ENCODE results near the gene TTLL5.

TTLL5 gene

DNA sequence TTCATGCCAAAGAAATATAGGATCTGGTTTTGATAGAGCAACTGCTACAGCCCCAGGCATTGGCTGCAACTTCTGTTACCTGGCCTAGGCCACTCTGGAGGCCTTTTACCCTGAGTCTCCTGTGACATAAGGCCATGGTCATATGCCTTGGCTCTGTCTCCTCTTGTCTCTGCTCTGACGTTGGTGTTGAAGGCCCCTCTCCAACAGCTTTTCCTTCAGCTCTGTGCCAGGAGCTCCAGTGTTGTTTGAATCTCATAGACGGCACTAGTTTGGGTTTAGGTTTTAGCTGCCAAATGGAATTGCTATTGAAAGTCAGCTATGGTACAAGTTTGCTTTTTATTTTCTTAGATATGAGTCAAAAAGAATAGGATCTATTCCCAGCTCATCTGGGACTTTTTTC is 41.1 kb downstream of the TTLL5 start:
- no peak for DNase-seq

DNA sequence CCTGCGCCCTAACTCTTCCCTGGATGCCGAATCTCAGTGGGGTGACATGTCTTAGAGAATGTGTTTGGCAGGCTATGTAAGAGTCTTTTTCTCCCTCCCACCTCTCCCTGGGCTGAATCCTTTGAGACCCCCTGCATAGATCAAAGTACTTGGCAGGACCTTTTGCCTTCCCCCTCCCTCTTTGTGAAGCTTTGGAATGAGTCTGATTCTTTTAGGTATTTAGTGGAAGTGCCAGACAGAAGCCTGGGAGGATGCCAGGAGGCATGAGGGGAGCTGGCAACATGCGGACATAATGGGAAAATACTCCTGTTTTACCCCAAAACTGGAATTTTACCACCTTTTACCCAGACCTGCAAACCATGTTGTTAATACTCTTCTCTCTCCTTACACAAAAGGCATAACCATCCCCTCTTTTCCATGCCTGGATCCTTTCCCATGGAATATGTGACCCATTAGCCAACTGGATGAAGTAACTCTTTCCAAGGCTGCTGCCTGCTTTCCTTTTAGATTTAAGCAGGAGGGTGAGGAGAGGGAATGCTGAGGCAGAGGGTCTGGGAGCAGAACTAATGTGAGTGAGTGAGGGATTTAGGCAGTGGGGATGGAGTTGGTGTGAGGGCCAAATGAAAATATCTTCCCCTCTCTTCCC is 41.7 kb downstream of the TTLL5 start:
- no peak for DNase-seq

DNA sequence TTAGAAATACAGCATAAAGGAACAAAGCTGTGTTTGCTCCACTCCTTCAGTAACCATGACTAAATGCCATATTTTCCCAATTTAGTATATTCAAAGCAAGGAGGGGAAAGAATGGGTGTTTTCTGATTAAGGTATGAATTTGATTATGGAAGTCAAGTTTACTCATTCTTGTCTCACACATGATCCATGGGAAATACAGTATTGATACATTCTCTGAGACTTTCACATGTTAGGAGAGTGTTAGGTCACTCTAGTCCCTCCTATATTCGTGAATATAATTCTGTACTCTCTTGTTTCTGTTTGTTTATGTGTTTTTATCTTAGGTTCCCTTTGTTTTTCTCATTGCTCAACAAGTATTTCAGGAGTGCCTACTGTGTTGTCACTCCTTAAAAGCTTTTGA is 42.4 kb downstream of the TTLL5 start:
- no peak for DNase-seq

DNA sequence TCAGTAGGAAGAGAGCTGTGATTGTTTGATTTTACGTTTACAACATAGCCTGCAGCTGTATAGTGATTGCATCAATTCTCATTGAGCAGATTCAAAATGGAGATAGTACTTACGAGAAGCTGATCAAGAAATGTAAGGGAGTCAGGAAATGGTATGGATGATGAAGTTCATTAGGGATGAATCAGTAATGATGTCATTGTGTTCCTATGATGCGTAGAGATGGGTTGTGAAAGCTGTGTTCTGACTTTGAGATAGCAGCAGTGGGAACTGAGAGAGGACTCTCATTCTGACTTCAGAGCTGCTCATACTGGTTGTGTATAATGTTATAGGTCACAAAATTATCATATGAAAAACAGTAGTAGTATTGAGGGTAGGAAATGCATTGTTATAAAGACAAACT is 44.0 kb downstream of the TTLL5 start:
- DNase-seq, result no peak

DNA sequence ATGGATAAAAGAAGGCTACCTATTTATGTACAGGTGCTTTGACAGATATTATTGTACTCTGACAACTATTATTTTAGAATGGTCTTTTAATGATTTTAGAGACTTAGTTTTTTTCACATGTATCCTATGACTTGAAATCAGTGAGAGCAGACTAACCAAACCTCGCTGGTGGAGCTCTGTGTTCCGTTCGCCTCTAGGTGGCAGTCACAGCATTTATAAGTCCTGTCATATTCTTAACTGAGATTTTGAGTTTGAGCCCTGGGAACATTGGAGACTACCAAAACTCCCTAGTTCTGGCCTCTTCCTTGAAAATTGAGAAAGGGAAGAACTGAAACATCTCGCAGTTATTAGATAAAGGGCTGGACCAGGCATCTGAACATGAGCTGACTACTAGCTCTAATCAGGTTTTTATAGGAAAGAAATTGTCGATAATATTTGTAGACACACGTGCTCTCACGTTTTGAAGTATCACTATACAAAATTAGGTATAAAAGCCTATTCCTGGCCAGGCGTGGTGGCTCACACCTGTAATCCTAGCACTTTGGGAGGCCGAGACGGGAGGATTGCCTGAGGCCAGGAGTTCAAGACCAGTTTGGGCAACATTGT is 48.3 kb downstream of the TTLL5 start:
- DNase-seq, result peak; percentile 69

DNA sequence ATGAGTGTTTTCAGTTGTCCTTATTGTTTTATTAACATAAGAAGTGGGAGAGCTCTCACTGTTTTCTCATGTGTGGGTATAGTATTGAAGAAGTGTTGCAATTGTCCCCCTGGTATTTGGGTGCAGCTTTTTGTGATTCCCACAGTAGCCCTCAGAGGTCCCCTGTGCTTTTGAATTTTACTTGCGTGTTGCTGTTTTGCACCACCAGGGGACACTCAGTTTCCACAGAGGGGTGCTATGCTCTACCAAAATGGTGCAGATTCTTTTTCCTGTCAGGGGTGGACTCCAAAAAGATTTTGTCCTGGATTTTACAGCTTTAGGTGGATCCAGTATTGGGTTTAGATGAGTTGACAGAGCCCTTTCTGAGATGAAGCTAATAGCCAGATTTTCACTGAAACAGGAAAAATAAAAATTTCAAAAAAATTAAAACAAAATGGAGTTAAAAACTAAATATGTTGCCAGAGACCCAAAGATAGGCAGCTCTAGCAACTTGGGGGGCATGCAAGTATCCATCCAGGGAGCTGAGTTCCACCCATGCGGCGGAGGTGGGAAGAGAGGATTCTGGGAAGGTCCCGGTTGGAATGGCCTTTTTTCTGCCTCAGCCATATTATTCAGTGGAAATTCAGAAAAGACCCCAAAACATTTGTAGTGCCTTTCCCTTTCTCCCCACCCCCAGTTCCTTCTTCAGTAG is 50.2 kb downstream of the TTLL5 start:
- DNase-seq, result peak; percentile 26

DNA sequence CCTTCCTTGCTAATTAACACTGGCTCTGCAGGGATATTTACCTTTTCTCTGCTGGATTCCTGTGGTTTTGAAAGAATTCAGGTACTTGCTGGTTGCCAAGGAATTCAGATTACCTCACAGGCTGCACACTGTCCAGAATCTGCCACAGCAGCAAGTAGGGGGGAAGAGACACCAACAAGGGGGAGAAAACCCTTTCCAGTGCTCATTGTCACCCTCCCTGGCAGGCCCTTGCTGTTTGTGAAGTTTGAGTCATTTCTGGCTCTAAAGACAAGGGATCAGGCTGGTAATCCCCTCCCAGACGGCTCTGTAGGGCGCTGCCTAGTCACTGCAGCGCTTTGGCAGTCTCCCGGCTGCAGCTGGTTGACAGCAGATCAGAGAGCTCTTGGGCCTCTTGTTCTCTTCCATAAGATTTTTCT is 50.8 kb downstream of the TTLL5 start:
- DNase-seq, result no peak

DNA sequence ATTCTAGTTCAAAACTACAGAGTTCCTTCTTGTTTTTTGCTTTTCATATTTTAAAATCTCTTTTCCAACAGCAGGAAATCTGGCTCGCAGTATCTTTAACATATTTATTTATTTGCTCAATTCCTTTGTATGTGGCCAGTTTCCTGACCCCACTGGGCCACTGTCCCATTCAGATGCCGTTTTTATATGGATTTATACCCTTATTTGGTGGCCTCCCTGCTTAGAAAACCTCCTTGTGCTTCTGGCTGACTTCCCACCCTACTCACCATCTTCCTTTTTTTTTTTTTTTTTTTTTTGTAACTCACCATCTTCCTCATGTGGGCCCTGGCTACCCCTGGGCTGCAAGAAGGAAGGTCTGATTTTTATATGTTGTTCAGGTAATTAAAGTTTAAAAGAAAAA is 53.9 kb downstream of the TTLL5 start:
- DNase-seq, result no peak

DNA sequence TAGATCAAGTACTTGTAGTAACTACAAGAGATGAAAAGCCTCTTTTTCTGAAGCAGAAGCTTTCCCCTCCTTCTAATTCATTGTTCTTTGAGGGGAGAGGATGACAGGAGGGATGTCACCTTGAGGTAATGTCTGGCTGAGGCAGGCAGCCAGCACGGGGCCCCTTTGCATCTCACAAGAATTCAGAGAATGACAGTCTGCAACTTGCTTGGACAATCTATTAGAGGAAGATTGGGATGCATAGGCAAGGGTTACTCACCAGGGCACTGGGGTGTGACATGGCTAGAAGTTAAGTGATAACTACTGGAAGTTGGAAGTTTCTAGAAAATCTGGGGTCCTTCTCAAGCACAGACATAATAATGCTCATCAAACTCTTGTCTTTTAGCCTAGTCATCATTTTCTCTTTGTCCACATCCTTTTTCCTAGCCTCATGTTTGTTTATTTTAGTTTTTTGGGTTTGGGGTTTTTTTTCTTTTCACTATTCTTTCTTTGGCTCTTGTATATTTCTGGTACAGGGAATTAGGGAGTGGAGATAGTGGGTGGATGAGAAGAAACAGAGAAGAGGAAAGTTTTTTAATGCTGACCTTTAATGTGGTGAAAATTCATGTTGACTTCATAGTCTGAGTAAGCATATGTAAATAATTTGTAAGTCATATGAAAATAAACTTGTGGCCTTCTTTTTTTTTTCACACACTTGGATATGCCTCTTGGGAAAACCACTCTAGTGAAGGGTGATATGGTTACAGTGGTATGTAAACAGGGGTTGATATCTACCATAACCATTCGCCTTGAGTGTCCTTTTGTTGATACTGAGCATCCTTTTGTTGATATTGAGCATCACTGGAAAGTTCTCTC is 55.1 kb downstream of the TTLL5 start:
- DNase-seq, result no peak

DNA sequence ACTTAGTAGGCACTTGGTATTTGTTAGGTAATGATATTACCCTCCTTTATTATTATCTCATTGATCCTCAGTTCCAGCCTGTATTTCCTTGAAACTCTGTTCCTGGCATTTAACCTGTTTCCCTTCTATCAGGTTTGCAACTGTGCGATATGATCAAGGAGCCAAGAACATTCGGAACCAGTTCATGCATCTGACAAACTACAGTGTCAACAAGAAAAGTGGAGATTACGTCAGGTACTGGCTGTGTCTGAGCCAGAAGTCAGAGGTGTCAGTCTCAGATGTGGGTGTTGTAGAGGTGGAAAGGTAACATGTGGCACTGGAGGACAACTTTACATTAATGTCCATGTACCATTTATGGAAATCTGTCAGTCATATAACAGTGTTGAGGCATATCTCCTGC is 56.7 kb downstream of the TTLL5 start:
- no peak for DNase-seq

DNA sequence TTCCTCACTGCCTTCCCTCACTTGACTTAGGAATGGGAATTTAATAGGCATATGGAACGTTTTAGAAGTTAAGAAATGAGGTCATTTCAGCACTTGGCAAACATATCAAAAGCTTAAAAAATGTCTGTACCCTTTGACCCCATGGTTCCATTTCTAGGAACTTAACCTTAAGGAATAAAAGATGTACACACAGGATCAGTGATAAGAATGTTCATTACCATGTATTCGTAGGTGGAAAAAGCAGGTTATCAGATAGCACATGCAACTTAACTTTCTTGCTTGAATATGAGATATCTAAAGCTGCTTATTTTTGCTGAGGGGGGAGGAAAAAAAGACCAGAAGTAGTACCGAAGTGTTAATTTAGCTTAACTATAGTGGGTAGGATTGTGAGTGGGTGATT is 57.2 kb downstream of the TTLL5 start:
- DNase-seq, result no peak

DNA sequence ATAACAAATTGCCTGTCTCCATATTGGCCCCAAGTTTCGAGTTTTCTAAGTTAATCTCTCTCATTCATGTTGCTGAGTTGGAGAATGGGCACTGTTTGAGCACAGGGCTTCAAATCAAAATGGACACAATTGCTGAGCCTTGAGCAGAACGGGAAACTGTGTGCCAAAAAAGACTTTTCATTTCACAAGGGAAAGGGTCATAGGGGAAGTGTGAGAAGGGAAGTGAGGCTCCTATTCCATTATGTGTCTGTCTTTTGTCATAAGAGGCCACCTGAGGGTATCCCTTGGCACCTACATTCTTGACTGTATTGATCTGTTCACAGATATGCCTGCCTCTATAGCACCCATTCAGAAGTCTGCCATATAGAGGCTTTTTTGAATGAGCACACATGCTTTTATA is 59.1 kb downstream of the TTLL5 start:
- DNase-seq, result no peak

DNA sequence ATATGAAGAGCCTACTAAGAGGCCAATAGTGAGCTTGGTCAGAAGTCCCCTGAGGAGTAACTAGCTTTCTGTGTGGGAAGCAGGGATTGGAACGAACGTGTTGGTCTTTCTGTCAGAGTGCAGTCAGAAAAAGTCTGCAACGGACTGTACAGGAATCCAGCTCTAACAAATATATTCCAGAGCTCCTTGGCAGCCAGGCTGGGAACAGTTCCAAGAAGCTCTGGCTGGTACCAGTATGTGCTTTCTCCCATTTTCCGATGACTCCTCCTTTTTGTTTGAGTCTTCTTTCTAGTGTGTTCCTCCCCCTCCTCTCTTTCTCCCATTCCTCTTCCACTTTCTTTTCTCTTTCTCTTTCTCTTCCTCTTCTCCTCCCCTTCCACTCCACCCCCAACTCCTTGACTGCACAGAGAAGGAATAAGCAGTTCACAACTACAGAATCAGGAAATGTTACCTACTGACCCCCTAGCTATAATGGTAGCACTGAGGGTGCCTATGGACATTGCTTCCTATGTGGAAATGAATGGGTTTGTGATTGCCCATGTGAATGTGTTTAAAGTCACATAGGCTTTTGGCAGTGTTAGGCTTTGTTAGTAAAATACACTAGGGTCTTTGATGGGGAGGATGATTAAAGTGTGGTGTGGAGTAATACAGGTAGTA is 59.9 kb downstream of the TTLL5 start:
- DNase-seq, result no peak

DNA sequence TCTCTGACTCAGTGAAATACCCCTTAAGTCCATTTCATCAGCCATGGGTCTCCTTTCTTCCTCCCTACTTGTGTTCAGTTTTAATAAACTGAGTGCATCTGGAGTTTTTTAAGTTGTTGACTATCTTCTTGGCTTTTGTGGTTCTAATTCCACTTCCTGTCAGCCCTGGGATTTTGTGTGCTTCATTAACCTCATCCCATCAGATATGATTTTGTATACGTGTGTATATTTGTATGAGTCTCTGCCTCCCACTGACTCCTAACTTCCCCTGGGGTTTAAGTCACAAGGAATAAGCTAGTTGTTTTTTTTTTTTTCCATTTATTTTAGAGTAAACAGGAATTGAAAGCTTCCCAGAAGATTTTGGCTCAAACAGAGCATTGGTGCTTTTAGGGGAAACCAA is 62.7 kb downstream of the TTLL5 start:
- no peak for DNase-seq

DNA sequence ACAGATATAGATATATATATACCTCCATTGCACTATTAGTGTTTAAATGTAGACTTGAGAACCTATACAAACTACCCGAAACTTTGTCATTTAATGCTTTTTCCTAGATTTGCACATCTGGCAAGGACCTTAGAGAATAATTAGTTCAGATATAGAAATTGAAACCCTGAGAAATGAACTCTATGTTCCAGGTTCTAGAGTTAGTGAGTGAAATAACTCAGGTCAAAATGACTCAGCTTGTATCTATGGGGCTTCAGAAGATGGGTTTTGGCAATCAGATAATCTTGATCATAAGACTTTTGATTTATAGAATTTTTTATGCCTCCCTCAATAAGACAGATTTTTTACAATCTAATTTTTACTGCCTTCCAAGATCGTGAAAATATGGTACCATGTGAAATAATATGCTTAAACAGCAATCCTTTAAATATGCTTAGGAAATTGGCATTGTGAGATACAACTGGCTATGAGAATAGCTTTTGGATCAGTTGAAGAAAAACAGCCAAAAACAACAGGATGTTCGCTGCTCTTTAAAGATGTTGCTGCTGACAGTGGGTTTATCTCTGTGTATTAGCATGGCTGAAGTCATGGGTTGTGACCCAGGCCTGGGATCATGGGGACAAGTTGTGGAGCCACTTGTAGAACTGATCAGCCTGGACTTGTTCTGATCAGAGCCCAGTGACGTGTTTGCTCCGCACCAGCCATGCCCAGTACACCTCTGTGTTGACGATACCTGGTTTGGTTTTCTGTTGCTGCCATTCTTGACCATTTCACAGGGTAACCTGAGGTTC is 63.6 kb downstream of the TTLL5 start:
- DNase-seq, result no peak

DNA sequence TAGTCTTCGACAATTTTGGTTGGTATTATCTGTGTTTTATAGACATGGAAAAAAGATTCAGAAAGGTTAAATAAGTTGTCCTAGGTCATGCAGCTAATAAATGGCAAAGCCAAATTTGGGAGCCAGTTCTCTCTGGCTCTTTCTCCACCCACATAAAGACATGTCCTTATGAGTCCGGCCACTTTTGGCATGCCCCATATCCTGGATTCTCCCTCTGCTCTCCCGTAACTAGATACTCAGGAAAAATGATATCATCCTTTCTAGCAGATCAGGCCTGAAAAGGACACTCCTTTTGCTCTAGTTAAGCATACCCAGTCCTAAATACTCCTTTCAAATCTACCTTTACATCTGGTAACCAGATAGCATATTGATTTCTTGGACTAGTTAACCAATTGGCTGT is 64.4 kb downstream of the TTLL5 start:
- DNase-seq, result no peak

DNA sequence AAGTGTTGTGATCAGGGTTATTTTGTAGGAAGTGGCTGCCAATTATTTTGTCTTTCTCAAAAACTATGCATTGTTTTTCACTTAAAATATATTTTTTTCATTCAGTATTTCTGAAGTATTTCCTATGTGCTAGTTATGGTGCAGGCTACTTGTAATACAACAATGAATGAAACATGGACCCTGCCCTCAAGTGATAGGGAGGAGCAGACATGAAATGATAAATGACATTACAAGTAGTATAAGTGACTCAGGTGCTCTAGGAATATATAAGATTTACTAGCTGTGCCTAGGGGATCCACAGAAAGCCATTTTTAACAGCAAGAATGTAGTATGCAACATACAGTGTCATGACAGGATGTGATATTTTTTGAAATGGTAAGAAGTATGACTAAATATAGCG is 65.3 kb downstream of the TTLL5 start:
- no peak for DNase-seq

DNA sequence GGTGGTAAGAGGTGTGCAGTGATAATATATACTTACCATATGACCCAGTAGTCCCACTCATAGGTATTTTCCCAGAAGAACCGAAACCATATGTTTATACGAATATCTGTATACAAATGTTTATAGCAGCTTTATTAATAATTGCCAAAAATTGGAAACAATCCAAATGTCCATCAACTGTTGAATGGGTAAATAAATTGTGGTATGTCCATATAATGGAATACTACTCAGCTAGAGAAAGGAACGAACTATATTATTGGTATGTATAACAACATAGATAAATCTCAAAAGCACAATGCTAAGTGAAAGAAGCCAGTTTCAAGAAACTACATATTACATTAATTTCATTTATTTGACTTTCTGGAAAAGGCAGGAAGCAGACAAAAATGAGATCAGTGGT is 66.1 kb downstream of the TTLL5 start:
- no peak for DNase-seq

DNA sequence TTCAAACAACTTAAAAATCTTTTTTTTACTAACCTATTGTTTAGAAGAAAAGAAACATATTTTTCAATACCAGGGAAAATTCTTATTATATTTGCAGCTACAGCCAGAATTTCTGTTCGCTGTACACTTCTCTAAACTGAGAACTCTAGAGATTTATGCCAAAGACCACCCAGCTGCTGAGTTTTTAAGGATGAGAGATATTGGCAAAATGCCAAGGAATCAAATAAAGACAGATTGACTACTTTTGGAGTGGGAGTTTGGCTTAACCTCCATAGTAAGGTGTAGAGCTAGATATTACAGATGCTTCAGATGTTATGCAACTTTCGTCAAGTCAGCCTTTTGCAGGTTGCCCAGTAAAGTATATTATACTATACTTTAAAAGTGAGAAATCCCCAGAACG is 71.8 kb downstream of the TTLL5 start:
- no peak for DNase-seq

DNA sequence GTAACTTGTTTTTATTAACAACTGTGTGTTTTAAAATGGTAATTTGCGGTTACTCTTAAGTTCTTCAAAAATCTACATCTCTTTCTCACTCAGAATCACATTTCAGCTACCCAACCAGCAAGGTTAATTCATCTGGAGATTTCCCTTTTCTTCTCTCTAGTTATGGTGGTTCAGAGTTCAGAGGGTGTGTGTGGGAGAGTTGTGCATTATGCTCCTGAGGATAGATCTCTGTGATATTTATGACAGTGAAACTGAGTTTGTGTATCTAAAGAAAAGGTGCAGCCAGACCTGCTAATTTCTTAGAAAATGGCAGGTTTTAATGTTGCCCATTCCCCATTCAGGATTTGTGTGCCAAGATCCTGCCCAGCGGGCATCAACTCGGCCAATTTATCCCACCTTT is 73.8 kb downstream of the TTLL5 start:
- no peak for DNase-seq

DNA sequence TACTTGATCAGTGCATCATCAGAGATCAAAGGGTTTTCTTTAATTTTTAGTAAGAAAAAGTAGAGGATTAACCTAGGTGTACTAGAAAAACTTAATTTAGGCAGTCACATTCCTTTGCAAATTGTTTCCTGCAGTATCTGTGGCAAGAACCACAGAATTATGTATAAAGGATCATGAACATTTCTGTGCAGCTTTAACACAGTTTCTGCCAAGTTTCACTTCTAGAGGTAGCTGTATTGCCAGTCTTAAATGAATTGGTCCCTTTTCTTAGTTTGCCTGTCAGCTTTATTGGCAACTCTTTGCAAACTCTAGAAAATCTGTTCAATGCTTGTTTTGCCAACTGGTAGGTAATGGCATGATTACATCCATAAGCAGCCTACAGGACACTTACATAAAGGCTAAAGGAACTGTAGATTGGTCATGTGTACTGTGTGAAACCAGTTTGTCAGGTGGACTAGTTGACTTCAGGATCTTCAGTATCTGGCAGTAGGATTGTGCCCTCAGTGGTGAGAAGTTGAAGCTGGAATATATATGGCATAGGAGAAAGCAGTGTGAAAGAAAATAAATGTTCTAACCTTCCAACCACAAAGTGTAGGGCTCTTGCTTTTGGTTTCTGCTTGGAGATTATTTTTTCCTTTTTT is 75.9 kb downstream of the TTLL5 start:
- no peak for DNase-seq

DNA sequence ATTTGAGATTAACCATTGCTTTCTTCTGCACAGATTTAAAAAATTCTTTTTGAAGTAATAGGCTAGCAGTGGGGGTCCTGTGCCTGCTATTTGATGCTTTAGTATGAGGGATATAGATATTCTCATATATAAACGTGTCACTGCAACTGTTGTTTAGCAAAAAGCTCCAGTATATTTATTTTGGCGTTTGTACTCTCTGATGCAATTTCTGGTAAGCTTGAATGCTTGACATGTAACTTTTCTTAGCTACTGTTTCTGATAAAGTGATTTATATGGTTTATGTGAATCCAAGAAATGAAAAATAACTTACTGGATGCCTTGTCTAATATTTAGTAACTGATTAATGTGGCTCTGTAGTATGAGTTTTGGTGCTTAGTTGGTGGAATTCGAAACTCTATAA is 77.1 kb downstream of the TTLL5 start:
- no peak for DNase-seq
